Lower lobe of right lung (tissue), 2 donors: ENCODE results near the gene HSPB6. TPM values are rescaled to one million over a fixed set of nuclear protein-coding genes. Genes with fewer than 3 reads are reported as not detected.

Experiments used
- ATAC-seq, 2 donors: fragments of 200-7000 bp; cut with Tn5 transposase; one replicate each; pipeline ENCODE4 v1.9.1; 2020 to 2022; ENCODE audit warnings: mild to moderate bottlenecking in 2 of 2, moderate library complexity in 2 of 2
- DNase-seq: peaks from one replicate; pipeline ENCODE4 v3.0.0-alpha.2; 2020
- H3K27ac ChIP-seq: fragments of 200-600 bp; one replicate; pipeline ENCODE4 v1.8.0; 2022
- H3K27me3 ChIP-seq: fragments of 200-600 bp; one replicate; pipeline ENCODE4 v1.8.0; 2022; ENCODE audit warnings: low read depth
- H3K36me3 ChIP-seq: fragments of 200-600 bp; one replicate; pipeline ENCODE4 v1.8.0; 2022; ENCODE audit warnings: mild to moderate bottlenecking
- H3K4me1 ChIP-seq: fragments of 200-600 bp; one replicate; pipeline ENCODE4 v1.8.0; 2022
- H3K4me3 ChIP-seq: fragments of 200-600 bp; one replicate; pipeline ENCODE4 v1.8.0; 2022; ENCODE audit warnings: mild to moderate bottlenecking
- H3K9me3 ChIP-seq: fragments of 200-600 bp; one replicate; pipeline ENCODE4 v1.8.0; 2022
- CTCF ChIP-seq: fragments of 200-600 bp; IDR thresholded peaks from one replicate; pipeline ENCODE4 v1.8.0; 2022; ENCODE audit warnings: antibody characterized with exemption, mild to moderate bottlenecking
- intact Hi-C: fragments of 100-400 bp; cut with DNase I; formaldehyde crosslinking; loops from one replicate; pipeline ENCODE4 v1.11.0; 2022
- total RNA-seq: library from RNA; stranded (reverse); fragmentation: NEBNext Ultra II Directional; extraction: Animal tissue kit (Norgen Biotek cat#: 25700); gene quantifications from one replicate; pipeline ENCODE4 v1.2.1, GENCODE V29; 2021
- donor health status: DM: no; HTN: yes; CAD: no; lungs with severe emphysema.

HSPB6 gene
- total RNA-seq, 1 donor from 2014 or later: 29.4 TPM

- DNase-seq (no peak), ATAC-seq (no peak)
- no peak overlapping the region for H3K4me3 ChIP-seq
- no peak overlapping the region for H3K27ac ChIP-seq
- H3K27me3 ChIP-seq: no peaks in the 10 kb centered on the region
- H3K36me3 ChIP-seq: peaks cover 100% of the 10 kb centered on the region
- H3K9me3 ChIP-seq: no peaks in the 10 kb centered on the region
- intact Hi-C loops: no loop called here
- no peak for TF ChIP-seq CTCF
- no peaks in the 10 kb centered on the region for H3K4me1 ChIP-seq
Measured at GRCh38 chr19:35731353-35731752, 25.5 kb downstream of the HSPB6 start.

- Histone ChIP-seq H3K9me3 (no peaks in the 10 kb centered on the region), H3K36me3 (peaks cover 100% of the 10 kb centered on the region), H3K27me3 (no peaks in the 10 kb centered on the region), H3K4me1 (no peaks in the 10 kb centered on the region), H3K27ac (no peak overlapping the region), H3K4me3 (no peak overlapping the region)
- intact Hi-C loops: no loop called here
- DNase-seq (no peak), ATAC-seq (no peak)
- no peak for TF ChIP-seq CTCF
Measured at GRCh38 chr19:35730326-35730725, 26.5 kb downstream of the HSPB6 start.

- intact Hi-C loops: no loop called here
- no peak overlapping the region for H3K27ac ChIP-seq
- no peak for DNase-seq
Measured at GRCh38 chr19:35729763-35730162, 27.1 kb downstream of the HSPB6 start.

GRCh38 chr19:35729021-35729420 lies 27.8 kb downstream of the HSPB6 start:
- DNase-seq (no peak), ATAC-seq (no peak)
- Histone ChIP-seq H3K9me3 (no peaks in the 10 kb centered on the region), H3K4me3 (no peak overlapping the region), H3K36me3 (peaks cover 100% of the 10 kb centered on the region), H3K27ac (no peak overlapping the region), H3K27me3 (no peaks in the 10 kb centered on the region), H3K4me1 (no peaks in the 10 kb centered on the region)
- intact Hi-C loops: no loop called here
- TF ChIP-seq CTCF: no peak

More at GRCh38 chr19:35729763-35730162, 27.1 kb downstream of the HSPB6 start:
- H3K9me3 ChIP-seq: no peaks in the 10 kb centered on the region
- ATAC-seq: no peak
- H3K4me3 ChIP-seq: no peak overlapping the region
- no peaks in the 10 kb centered on the region for H3K4me1 ChIP-seq
- no peak for TF ChIP-seq CTCF
- H3K36me3 ChIP-seq: peaks cover 100% of the 10 kb centered on the region
- no peaks in the 10 kb centered on the region for H3K27me3 ChIP-seq

- no peaks in the 10 kb centered on the region for H3K9me3 ChIP-seq
- TF ChIP-seq CTCF: no peak
- H3K27me3 ChIP-seq: no peaks in the 10 kb centered on the region
- no peaks in the 10 kb centered on the region for H3K4me1 ChIP-seq
- ATAC-seq (no peak), DNase-seq (no peak)
- intact Hi-C loops: no loop called here
- H3K4me3 ChIP-seq: no peak overlapping the region
- H3K36me3 ChIP-seq: peaks cover 100% of the 10 kb centered on the region
- H3K27ac ChIP-seq: no peak overlapping the region
Measured at GRCh38 chr19:35727956-35728706, 28.7 kb downstream of the HSPB6 start.
